Effector memory CD4-positive, alpha-beta T cell (primary cell): Measurements from ENCODE around the gene SLC28A3.

ENCODE experiments used
- DNase-seq, 3 donors: peaks; one replicate each; pipeline ENCODE4 v3.0.0-alpha.2; 2020
- H3K27ac ChIP-seq: 2 replicates; pipeline ENCODE4 v1.7.0; 2013; ENCODE audit warnings: mild to moderate bottlenecking, low read length, moderate library complexity; ENCODE audit not compliant: insufficient read depth, poor library complexity, severe bottlenecking
- H3K27me3 ChIP-seq: replicated peaks from 2 replicates; pipeline ENCODE4 v1.7.0; 2013; ENCODE audit warnings: mild to moderate bottlenecking, low read length; ENCODE audit not compliant: insufficient read depth, control insufficient read depth, poor library complexity, severe bottlenecking
- H3K36me3 ChIP-seq: 2 replicates; pipeline ENCODE4 v1.7.0; 2013; ENCODE audit warnings: mild to moderate bottlenecking, low read length, moderate library complexity; ENCODE audit not compliant: control insufficient read depth, insufficient read depth
- H3K4me1 ChIP-seq: 2 replicates; pipeline ENCODE4 v1.7.0; 2013; ENCODE audit warnings: low read length, mild to moderate bottlenecking; ENCODE audit not compliant: control insufficient read depth, insufficient read depth, poor library complexity, severe bottlenecking
- H3K4me3 ChIP-seq: 2 replicates; pipeline ENCODE4 v1.7.0; 2013; ENCODE audit warnings: low read length, low read depth, mild to moderate bottlenecking; ENCODE audit not compliant: insufficient read depth, poor library complexity, severe bottlenecking
- H3K9me3 ChIP-seq: 2 replicates; pipeline ENCODE4 v1.7.0; 2013; ENCODE audit warnings: mild to moderate bottlenecking, low read length, moderate library complexity; ENCODE audit not compliant: control insufficient read depth

The SLC28A3 gene

DNA sequence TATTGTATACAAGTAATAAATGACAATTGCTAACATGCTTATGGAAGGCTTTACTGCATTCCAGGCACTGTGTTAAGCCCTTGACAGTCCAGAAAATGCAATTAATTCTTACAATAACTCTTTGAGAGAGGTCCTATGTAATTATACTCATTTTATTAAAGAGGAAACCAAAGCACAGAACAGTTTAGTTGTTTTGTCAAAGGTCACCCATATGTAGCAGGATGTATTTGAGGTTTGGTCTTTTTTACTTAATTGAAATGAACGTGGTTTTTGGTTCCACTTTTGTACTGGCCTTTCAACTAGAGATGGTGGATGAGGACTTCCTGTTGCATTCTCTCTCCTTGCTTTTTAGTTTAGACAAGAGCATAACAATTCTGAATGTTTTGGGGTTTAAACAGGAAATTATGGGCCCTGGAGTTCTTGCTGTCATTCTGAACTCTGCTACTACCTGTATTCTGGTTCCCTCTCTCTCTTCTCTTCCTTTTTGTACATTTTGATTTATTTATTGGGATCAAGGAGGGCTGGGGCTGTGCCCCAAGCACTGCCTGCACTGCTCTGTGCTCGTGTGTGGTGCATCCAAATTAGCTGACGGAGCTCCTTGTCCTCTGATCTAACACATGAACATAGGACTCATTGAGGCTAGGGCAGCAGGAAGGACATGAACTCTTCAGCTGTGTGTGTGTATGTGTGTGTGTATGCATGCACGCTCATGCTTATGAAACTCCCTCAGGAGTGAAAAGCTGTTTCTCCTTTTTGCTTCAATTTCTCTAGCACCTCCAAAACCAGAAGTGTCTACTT is 47.4 kb downstream of the SLC28A3 start:
- Histone ChIP-seq H3K36me3 (no peaks in the 10 kb centered on the region), H3K9me3 (no peaks in the 10 kb centered on the region), H3K4me3 (no peak overlapping the region), H3K4me1 (peaks cover 14% of the 10 kb centered on the region), H3K27me3 (no peaks in the 10 kb centered on the region), H3K27ac (no peak overlapping the region)
- DNase-seq, result no peak

GRCh38 chr9:84285381-84285780 is 55.2 kb downstream of the SLC28A3 start:
- Histone ChIP-seq H3K4me1 (no peaks in the 10 kb centered on the region), H3K27me3 (no peaks in the 10 kb centered on the region), H3K4me3 (no peak overlapping the region), H3K9me3 (no peaks in the 10 kb centered on the region), H3K27ac (no peak overlapping the region), H3K36me3 (no peaks in the 10 kb centered on the region)
- DNase-seq, result no peak

DNA sequence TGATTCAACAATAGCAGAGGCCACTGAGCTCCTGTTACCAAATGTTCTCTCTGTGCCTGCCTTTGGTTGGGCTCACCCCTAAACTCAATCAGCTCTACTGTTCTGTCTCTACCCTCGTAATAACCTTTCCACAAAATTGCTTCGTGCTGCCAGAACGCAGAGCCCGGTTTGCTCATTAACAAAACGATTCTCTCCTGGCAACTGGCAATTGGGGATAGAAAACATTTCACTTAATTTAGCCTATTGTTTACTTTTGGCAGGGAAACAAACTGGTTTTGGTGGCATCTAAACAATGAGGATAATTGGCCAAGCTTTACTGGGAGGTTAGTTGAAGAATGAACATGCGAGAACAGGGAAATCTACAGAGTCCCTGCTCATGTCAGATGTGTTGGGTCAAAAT is 56.6 kb downstream of the SLC28A3 start:
- Histone ChIP-seq H3K4me3 (no peak overlapping the region), H3K9me3 (no peaks in the 10 kb centered on the region), H3K4me1 (no peaks in the 10 kb centered on the region), H3K27me3 (no peaks in the 10 kb centered on the region), H3K27ac (no peak overlapping the region), H3K36me3 (no peaks in the 10 kb centered on the region)
- no peak for DNase-seq

GRCh38 chr9:84278130-84278529 is 62.4 kb downstream of the SLC28A3 start:
- no peaks in the 10 kb centered on the region for H3K27me3 ChIP-seq
- DNase-seq, result no peak
- H3K9me3 ChIP-seq, result no peaks in the 10 kb centered on the region
- no peak overlapping the region for H3K4me3 ChIP-seq
- H3K27ac ChIP-seq, result no peak overlapping the region
- H3K36me3 ChIP-seq, result no peaks in the 10 kb centered on the region
- H3K4me1 ChIP-seq, result no peaks in the 10 kb centered on the region

DNA sequence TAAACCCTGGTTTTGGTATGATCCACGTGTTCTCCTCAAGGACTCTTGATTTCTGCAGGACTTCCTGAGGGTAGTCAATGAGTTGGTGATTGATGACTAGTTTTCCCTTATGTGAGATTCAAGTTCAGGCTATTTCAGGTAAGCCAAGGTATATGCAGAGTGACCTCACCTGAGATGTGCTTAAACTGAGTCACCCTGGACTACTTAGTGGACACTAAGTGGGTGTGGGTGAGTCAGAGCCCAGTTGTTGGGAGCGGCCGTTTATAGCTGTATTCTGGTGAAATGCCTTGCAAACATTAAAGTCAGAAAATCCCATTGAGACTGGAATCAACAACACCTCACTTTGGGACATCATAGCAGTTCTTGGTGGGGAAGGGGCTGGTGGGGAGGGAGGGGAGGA is 62.9 kb downstream of the SLC28A3 start:
- no peak overlapping the region for H3K27ac ChIP-seq
- no peaks in the 10 kb centered on the region for H3K36me3 ChIP-seq
- H3K4me3 ChIP-seq, result no peak overlapping the region
- DNase-seq, result no peak
- H3K27me3 ChIP-seq, result no peaks in the 10 kb centered on the region
- no peaks in the 10 kb centered on the region for H3K9me3 ChIP-seq
- no peaks in the 10 kb centered on the region for H3K4me1 ChIP-seq

DNA sequence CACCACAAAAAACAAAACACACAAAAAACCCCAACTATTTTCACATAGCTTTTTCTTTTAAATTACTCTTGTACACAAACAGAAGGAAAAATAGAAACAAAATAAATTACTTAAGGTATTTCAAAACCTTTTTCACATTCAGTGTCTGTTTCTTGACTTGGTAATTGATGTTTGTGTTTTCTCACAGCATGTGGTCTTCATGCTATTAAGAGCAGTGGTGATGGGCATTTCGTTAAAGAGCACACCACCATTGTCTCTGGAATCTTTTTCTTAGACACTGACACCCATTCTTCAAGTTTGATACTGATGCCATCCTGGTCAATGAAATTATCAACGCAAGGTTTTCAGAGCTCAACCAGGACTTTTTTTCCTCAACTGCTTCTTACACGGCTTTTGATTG is 63.8 kb downstream of the SLC28A3 start:
- DNase-seq, result no peak
- Histone ChIP-seq H3K4me3 (no peak overlapping the region), H3K36me3 (no peaks in the 10 kb centered on the region), H3K9me3 (no peaks in the 10 kb centered on the region), H3K27me3 (no peaks in the 10 kb centered on the region), H3K27ac (no peak overlapping the region), H3K4me1 (no peaks in the 10 kb centered on the region)

- DNase-seq, result no peak
These were observed 68.5 kb downstream of the SLC28A3 start for GRCh38 chr9:84271921-84272556.

DNA sequence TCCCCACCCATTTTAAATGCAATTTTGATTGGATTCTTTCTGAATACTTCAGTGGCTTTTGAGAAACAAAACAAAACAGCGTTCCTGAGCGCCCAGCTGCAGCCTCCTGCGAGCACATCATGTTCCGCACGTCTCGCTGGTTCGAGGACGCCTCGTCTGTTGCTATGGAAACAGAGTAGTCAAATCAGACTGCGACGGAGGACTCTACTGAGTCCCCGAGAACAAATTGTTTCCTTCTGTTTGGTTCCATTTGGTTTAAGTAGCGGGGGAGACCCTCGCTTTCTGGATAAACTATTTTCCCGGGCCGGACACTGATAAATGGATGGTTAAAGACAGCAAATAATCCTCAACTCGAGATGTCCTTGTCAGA is 69.0 kb downstream of the SLC28A3 start:
- Histone ChIP-seq H3K4me1 (no peaks in the 10 kb centered on the region), H3K27ac (no peak overlapping the region), H3K9me3 (no peaks in the 10 kb centered on the region), H3K36me3 (no peaks in the 10 kb centered on the region), H3K4me3 (no peak overlapping the region), H3K27me3 (no peaks in the 10 kb centered on the region)
- DNase-seq, result no peak

More at GRCh38 chr9:84271921-84272556, 68.5 kb downstream of the SLC28A3 start:
- H3K9me3 ChIP-seq, result no peaks in the 10 kb centered on the region
- no peak overlapping the region for H3K27ac ChIP-seq
- no peak overlapping the region for H3K4me3 ChIP-seq
- no peaks in the 10 kb centered on the region for H3K4me1 ChIP-seq
- H3K27me3 ChIP-seq, result no peaks in the 10 kb centered on the region
- no peaks in the 10 kb centered on the region for H3K36me3 ChIP-seq

DNA sequence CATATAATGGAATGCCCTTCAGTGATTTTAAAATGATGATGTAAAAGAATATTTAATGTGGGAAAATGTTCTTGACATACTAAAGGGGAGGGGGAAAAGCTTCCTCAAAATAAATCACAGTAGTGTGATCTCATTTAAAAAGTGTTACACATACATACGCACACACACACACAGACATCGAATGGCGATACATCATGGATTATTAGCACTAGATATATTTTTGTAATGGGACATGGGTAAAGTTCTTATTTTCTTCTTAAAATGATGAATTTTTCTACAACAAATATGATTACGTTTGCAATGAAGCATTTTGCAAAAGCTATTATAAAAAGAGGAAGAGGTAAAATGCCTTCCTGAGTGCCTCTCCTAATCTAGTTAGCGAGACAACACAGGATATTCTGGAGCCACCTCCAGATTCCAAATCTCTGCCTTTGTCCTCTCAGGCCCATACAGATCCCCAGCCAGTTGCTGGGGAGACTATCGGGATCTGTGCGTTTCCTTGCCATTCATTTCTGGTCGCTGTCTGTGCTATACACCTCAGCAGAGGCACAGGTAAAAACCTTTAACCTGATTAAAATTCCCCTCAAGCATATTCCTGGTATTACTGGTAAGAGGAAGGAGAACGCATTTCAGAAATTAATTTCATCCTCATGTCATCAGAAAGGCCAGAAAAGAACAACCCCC is 69.6 kb downstream of the SLC28A3 start:
- Histone ChIP-seq H3K27ac (no peak overlapping the region), H3K9me3 (no peaks in the 10 kb centered on the region), H3K27me3 (no peaks in the 10 kb centered on the region), H3K4me3 (no peak overlapping the region), H3K4me1 (no peaks in the 10 kb centered on the region), H3K36me3 (no peaks in the 10 kb centered on the region)
- no peak for DNase-seq

GRCh38 chr9:84266087-84266561 is 74.4 kb downstream of the SLC28A3 start:
- H3K9me3 ChIP-seq, result no peaks in the 10 kb centered on the region
- H3K27me3 ChIP-seq, result no peaks in the 10 kb centered on the region
- DNase-seq, result no peak
- H3K4me3 ChIP-seq, result no peak overlapping the region
- no peaks in the 10 kb centered on the region for H3K36me3 ChIP-seq
- no peak overlapping the region for H3K27ac ChIP-seq
- no peaks in the 10 kb centered on the region for H3K4me1 ChIP-seq
